Activated naive CD8-positive, alpha-beta T cell treated with anti-CD3 and anti-CD28 coated beads, Interleukin-2, amount 10 ng/mL, durations not matched to agents 7 days and 5 days (primary cell): ENCODE measurements around the gene KRTAP10-1. TPM values are rescaled to one million over a fixed set of nuclear protein-coding genes. Genes with fewer than 3 reads are reported as not detected.

Experiments
- total RNA-seq, 2 experiments: library from RNA; stranded (reverse); gene quantifications; one replicate each; pipeline ENCODE4 v1.2.3, GENCODE V29; 2021

KRTAP10-1 gene
- total RNA-seq, 2 experiments from 2014 or later: not detected

Other genes starting within 250 kb of the KRTAP10-1 start
- gene PFKL, start 240.1 kb downstream of the KRTAP10-1 start, total RNA-seq: 100 to 1,000 TPM; 183 to 193 TPM
- gene CFAP410, start 200.8 kb downstream of the KRTAP10-1 start, total RNA-seq: 10 to 100 TPM; 23.7 TPM
- 10 to 100 TPM; 29.6 to 31.1 TPM for gene TRPM2, start 186.6 kb downstream of the KRTAP10-1 start, total RNA-seq
- gene LRRC3, start 84.7 kb downstream of the KRTAP10-1 start, total RNA-seq: 1 to 10 TPM; 3.0 to 3.5 TPM
- not detected for gene KRTAP10-2, start 11.3 kb upstream of the KRTAP10-1 start, total RNA-seq
- not detected for gene KRTAP10-3, start 18.6 kb upstream of the KRTAP10-1 start, total RNA-seq
- gene KRTAP10-4, start 33.5 kb upstream of the KRTAP10-1 start, total RNA-seq: not detected
- gene KRTAP10-5, start 40.4 kb upstream of the KRTAP10-1 start, total RNA-seq: not detected
- gene KRTAP10-6, start 52.3 kb upstream of the KRTAP10-1 start, total RNA-seq: not detected
- gene KRTAP10-7, start 60.4 kb upstream of the KRTAP10-1 start, total RNA-seq: not detected
- gene KRTAP10-8, start 71.9 kb upstream of the KRTAP10-1 start, total RNA-seq: not detected
- not detected for gene KRTAP10-9, start 86.9 kb upstream of the KRTAP10-1 start, total RNA-seq
- gene KRTAP10-10, start 97.2 kb upstream of the KRTAP10-1 start, total RNA-seq: not detected
- gene KRTAP10-11, start 106.2 kb upstream of the KRTAP10-1 start, total RNA-seq: not detected
- gene KRTAP12-4, start 114.5 kb upstream of the KRTAP10-1 start, total RNA-seq: not detected
- not detected for gene KRTAP12-3, start 117.7 kb upstream of the KRTAP10-1 start, total RNA-seq
- not detected for gene KRTAP12-2, start 126.7 kb upstream of the KRTAP10-1 start, total RNA-seq
- gene KRTAP12-1, start 142.0 kb upstream of the KRTAP10-1 start, total RNA-seq: not detected
- gene KRTAP10-12, start 157.0 kb upstream of the KRTAP10-1 start, total RNA-seq: not detected
- gene TSPEAR, start 171.4 kb upstream of the KRTAP10-1 start, total RNA-seq: not detected